GM12878 (cell line): ENCODE measurements around the gene GPR137B. TPM values are rescaled to one million over a fixed set of nuclear protein-coding genes. Genes with fewer than 3 reads are reported as not detected.
A peak's percentile ranks its signal among the peaks of the same experiment; 100 is the strongest.

ENCODE experiments used
- ATAC-seq: fragments of 200-7000 bp; cut with Tn5 transposase; 3 replicates; pipeline ENCODE4 v1.9.1; 2020; ENCODE audit warnings: mild to moderate bottlenecking, moderate library complexity
- BruUV-seq: library from RNA; stranded (reverse); fragments of 400-500 nt; replicated peaks from 2 replicates; lab custom pipeline; 2021; lab: Mats Ljungman, UMichigan
- CTCF ChIA-PET: fragments of 300-600 bp; sonication (Branson Sonifier 250); formaldehyde crosslinking; extraction: SDS; loops from one replicate; lab custom pipeline; 2021; ENCODE audit warnings: inconsistent platforms; lab: Yijun Ruan, JAX
- POLR2A ChIA-PET: fragments of 350-600 bp; formaldehyde crosslinking; extraction: SDS; loops from one replicate; lab custom pipeline; 2021; ENCODE audit warnings: inconsistent platforms; lab: Charles Lee
- RAD21 ChIA-PET: fragments of 300-600 bp; sonication (Branson Sonifier 250); formaldehyde crosslinking; loops from one replicate; lab custom pipeline; 2023; ENCODE audit warnings: antibody characterized with exemption; ENCODE audit not compliant: unreplicated experiment; lab: Charles Lee
- SMC1A ChIA-PET: fragments of 300-600 bp; sonication (Branson Sonifier 250); formaldehyde crosslinking; loops from one replicate; lab custom pipeline; 2023; ENCODE audit not compliant: unreplicated experiment, uncharacterized antibody; lab: Charles Lee
- DNase-seq: peaks from one replicate; pipeline ENCODE4 v3.0.0-alpha.2; 2011; ENCODE audit warnings: low read depth, low spot score
- FAIRE-seq: peaks from 3 replicates; lab custom pipeline; 2011; peaks lifted over from hg19 to GRCh38; lab: Jason Lieb, UNC
- H2AFZ ChIP-seq: 2 replicates; pipeline ENCODE4 v1.6.0; 2011; ENCODE audit warnings: low read depth, low read length, control low read depth; ENCODE audit not compliant: control insufficient read depth
- H3K27ac ChIP-seq: 2 replicates; pipeline ENCODE4 v1.5.1; 2011; ENCODE audit warnings: control low read depth; ENCODE audit not compliant: control insufficient read depth, insufficient read depth
- H3K27me3 ChIP-seq, 2 experiments: replicated peaks in 1 of 2; 2 replicates each; pipeline versions ENCODE4 v1.6.0 to v1.6.1; 2011; ENCODE audit warnings: low read length in 1 of 2; ENCODE audit not compliant: control insufficient read depth in 2 of 2, insufficient read depth in 2 of 2
- H3K36me3 ChIP-seq, 2 experiments: 2 replicates each; pipeline ENCODE4 v1.5.1; 2011; ENCODE audit warnings: low read length in 1 of 2; ENCODE audit not compliant: control insufficient read depth in 2 of 2, insufficient read depth in 2 of 2
- H3K4me1 ChIP-seq: 2 replicates; pipeline ENCODE4 v1.6.1; 2011; ENCODE audit warnings: mild to moderate bottlenecking, low read length, moderate library complexity, mixed read lengths; ENCODE audit not compliant: control insufficient read depth, insufficient read depth
- H3K4me2 ChIP-seq: 2 replicates; pipeline ENCODE4 v1.6.0; 2011; ENCODE audit warnings: control low read depth; ENCODE audit not compliant: control insufficient read depth, insufficient read depth
- H3K4me3 ChIP-seq: fragments of 200-600 bp; sonication (generic); 2 replicates; pipeline ENCODE4 v1.5.1; 2016
- H3K79me2 ChIP-seq: 2 replicates; pipeline ENCODE4 v1.6.0; 2011; ENCODE audit warnings: low read length; ENCODE audit not compliant: control insufficient read depth, insufficient read depth
- H3K9ac ChIP-seq: 2 replicates; pipeline ENCODE4 v1.8.0; 2011; ENCODE audit warnings: low read length, control low read depth, mixed read lengths; ENCODE audit not compliant: control insufficient read depth, insufficient read depth
- H3K9me3 ChIP-seq: replicated peaks from 3 replicates; pipeline ENCODE4 v1.5.1; 2011; ENCODE audit warnings: mild to moderate bottlenecking, low read length; ENCODE audit not compliant: control insufficient read depth, insufficient read depth
- H4K20me1 ChIP-seq: 2 replicates; pipeline ENCODE4 v1.6.0; 2011; ENCODE audit not compliant: control insufficient read depth, insufficient read depth
- EED ChIP-seq: sonication (generic); IDR thresholded peaks from 2 replicates; pipeline ENCODE4 v1.6.1; 2016; ENCODE audit warnings: antibody characterized with exemption, low read depth
- EGR1 ChIP-seq, 2 experiments: IDR thresholded peaks; 1 replicate in 1 of 2; 2 replicates in 1 of 2; pipeline ENCODE4 v1.6.1; 2011 to 2012; ENCODE audit warnings: low read depth in 2 of 2, low read length in 2 of 2, borderline replicate concordance in 1 of 2, mild to moderate bottlenecking in 1 of 2, moderate library complexity in 1 of 2
- FOXK2 ChIP-seq: fragments of 450-650 bp; IDR thresholded peaks from 2 replicates; pipeline ENCODE4 v1.6.1; 2017; ENCODE audit warnings: mild to moderate bottlenecking, moderate library complexity
- IRF5 ChIP-seq: fragments of 450-650 bp; IDR thresholded peaks from 2 replicates; pipeline ENCODE4 v1.6.1; 2017; ENCODE audit warnings: borderline replicate concordance
- NR2C1 ChIP-seq: fragments of 450-650 bp; IDR thresholded peaks from 2 replicates; pipeline ENCODE4 v1.6.1; 2017; ENCODE audit warnings: antibody characterized with exemption, mild to moderate bottlenecking, moderate library complexity
- RBBP5 ChIP-seq: fragments of 200-600 bp; sonication (generic); conservative IDR thresholded peaks from 2 replicates; pipeline ENCODE4 v1.6.1; 2016
- SMARCA5 ChIP-seq: fragments of 450-650 bp; IDR thresholded peaks from 2 replicates; pipeline ENCODE4 v1.6.1; 2017; ENCODE audit warnings: mild to moderate bottlenecking
- SPI1 ChIP-seq: IDR thresholded peaks from 2 replicates; pipeline ENCODE4 v1.6.1; 2011; ENCODE audit warnings: low read depth, mild to moderate bottlenecking, low read length, moderate library complexity, borderline replicate concordance; ENCODE audit not compliant: insufficient read depth
- TCF3 ChIP-seq: IDR thresholded peaks from 2 replicates; pipeline ENCODE4 v1.6.1; 2012; ENCODE audit warnings: low read depth, mild to moderate bottlenecking, low read length, borderline replicate concordance; ENCODE audit not compliant: insufficient read depth
- WGBS: methylation state at CpG from one replicate; pipeline ENCODE4 v1.1.6; 2016; ENCODE audit warnings: low lambda C conversion rate; ENCODE audit not compliant: insufficient replicate concordance, insufficient coverage; ENCODE audit errors: missing lambda C conversion rate; 5-methylcytosine and 5-hydroxymethylcytosine counted together
- in situ Hi-C: fragments of 300-500 bp; cut with MboI; formaldehyde crosslinking; loops from 9 replicates; pipeline ENCODE4 v1.14.3; 2018; ENCODE audit warnings: mixed read lengths
- intact Hi-C: fragments of 100-400 bp; cut with micrococcal nuclease; formaldehyde crosslinking; loops from one replicate; pipeline ENCODE4 v1.14.2; 2022; ENCODE audit not compliant: unreplicated experiment
- polyA plus RNA-seq, 11 experiments: library from polyadenylated mRNA; depleted of rRNA in 4 of 11; unstranded in 6 of 11; stranded (reverse) in 5 of 11; fragments of >200 nt; fragmentation: Nextera tagmentation in 4 of 11; fragmentation: Illumina TruSeq in 1 of 11; extraction: Ambion mirVana in 4 of 11; extraction: Trizol in 1 of 11; gene quantifications; 1 replicate in 1 of 11; 2 replicates in 10 of 11; pipeline versions ENCODE4 v1.2.1 to v1.2.3, GENCODE V29; 2011 to 2016; ENCODE audit warnings: inconsistent platforms in 2 of 11, missing spikeins in 2 of 11, low read depth in 1 of 11
- total RNA-seq, 4 experiments: library from RNA; depleted of rRNA in 3 of 4; stranded (reverse); fragments of >200 nt in 3 of 4; fragmentation: Illumina TruSeq in 1 of 4; extraction: Trizol in 1 of 4; gene quantifications; 2 replicates each; pipeline versions ENCODE4 v1.2.1 to v1.2.3, GENCODE V29; 2013 to 2021
- TF ChIP-seq, protein P1 (sequence below): IDR thresholded peaks from 2 replicates; pipeline ENCODE4 v1.6.1; 2011; ENCODE audit warnings: borderline replicate concordance, low read depth, mild to moderate bottlenecking, moderate library complexity, low read length; ENCODE audit not compliant: insufficient read depth, poor library complexity, severe bottlenecking
- TF ChIP-seq, protein P2 (sequence below): fragments of 150-350 bp; IDR thresholded peaks from 2 replicates; pipeline ENCODE4 v1.6.1; 2014; ENCODE audit warnings: mild to moderate bottlenecking, low read depth, low read length
- TF ChIP-seq, protein P3 (sequence below): IDR thresholded peaks from 2 replicates; pipeline ENCODE4 v1.6.1; 2012; ENCODE audit warnings: low read length, inconsistent platforms
- TF ChIP-seq, protein P4 (sequence below): fragments of 450-650 bp; IDR thresholded peaks from 2 replicates; pipeline ENCODE4 v1.6.1; 2018; ENCODE audit warnings: mild to moderate bottlenecking, low read depth, moderate library complexity; ENCODE audit not compliant: partially characterized antibody

Gene GPR137B
- total and polyA plus RNA-seq, 10 of the 15 experiments (the other 5 are each of a cell fraction or from before 2014, with no cell fraction given), result 5.4 to 20.8 (median 12.5) TPM

DNA sequence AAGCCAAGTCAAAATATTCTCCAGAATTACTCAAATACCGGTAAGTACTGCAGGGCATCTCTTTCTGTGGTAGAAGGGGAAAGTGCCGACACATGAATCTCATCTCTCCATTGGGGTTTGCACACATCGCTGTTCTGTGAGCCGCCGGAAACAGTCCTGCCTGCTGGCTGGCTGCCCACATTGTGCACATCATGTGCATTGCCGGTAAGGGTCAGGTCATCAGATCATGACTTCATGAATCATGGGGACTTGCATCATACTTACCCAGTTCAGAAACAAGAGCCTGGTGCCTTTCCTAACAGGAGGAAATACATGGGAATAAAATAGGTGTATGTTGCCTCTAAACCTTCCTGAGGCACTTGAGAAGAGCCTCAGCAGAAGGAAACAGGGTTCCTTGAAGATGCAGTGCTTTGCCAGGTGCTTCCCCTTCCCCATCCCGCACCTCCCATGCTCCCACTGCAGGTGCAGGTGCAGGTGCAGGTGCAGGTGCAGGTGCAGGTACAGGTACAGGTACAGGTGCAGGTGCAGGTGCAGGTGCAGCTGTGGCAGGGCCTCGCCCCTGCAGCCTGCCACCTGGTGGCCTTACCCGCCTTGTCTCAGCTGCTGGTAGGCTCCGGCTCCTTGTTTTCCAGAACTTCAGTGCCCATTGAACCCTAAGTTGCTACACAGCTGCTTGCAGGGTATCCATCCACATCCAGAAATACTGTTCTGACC lies 26.5 kb downstream of the GPR137B start:
- FAIRE-seq (no peak), ATAC-seq (peak; percentile 17), DNase-seq (no peak)
- Histone ChIP-seq H3K4me1 (peaks cover 3% of the 10 kb centered on the region), H3K36me3 (peaks cover 8 to 9% of the 10 kb centered on the region in 2 experiments), H3K27me3 (no peaks in the 10 kb centered on the region), H3K27ac (no peak overlapping the region), H3K4me3 (no peak overlapping the region), H3K4me2 (no peak overlapping the region), H2AFZ (no peak overlapping the region), H3K9me3 (peaks cover 3% of the 10 kb centered on the region; the same call in 2 of the 3 replicates), H3K9ac (no peak overlapping the region), H4K20me1 (no peaks in the 10 kb centered on the region), H3K79me2 (peaks cover 9% of the 10 kb centered on the region)
- WGBS, result 13% methylated on average over 10 of the region's 10 CpGs
- in situ Hi-C loops, result no loop called here
- ChIA-PET CTCF (interaction anchor here (1.0 kb wide), 1 partner anchor 24 kb away, joined by 3 read pairs; no protein-coding TSS in a partner anchor), RAD21 (no interaction called here), SMC1A (interaction anchor here (1.1 kb wide), 1 partner anchor 56 kb away, joined by 4 read pairs; no protein-coding TSS in a partner anchor), POLR2A (interaction anchor here (1.3 kb wide), 1 partner anchor 120 kb away, joined by 3 read pairs; no protein-coding TSS in a partner anchor)
- BruUV-seq, result no TSS peak
- intact Hi-C loops, result no loop called here
- TF ChIP-seq SPI1 (no peak), RBBP5 (no peak), FOXK2 (no peak), NR2C1 (no peak), SMARCA5 (no peak), IRF5 (no peak), EED (no peak), EGR1 (IDR thresholded peaks at IDR 0.05; ENCODE audit: borderline replicate concordance in 1 of 2, low read depth in 2 of 2, low read length in 2 of 2) (no peak), TCF3 (peak; percentile 91)
- TF ChIP-seq, protein P1, sequence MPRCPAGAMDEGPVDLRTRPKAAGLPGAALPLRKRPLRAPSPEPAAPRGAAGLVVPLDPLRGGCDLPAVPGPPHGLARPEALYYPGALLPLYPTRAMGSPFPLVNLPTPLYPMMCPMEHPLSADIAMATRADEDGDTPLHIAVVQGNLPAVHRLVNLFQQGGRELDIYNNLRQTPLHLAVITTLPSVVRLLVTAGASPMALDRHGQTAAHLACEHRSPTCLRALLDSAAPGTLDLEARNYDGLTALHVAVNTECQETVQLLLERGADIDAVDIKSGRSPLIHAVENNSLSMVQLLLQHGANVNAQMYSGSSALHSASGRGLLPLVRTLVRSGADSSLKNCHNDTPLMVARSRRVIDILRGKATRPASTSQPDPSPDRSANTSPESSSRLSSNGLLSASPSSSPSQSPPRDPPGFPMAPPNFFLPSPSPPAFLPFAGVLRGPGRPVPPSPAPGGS, result peak; percentile 63
- TF ChIP-seq, protein P2, sequence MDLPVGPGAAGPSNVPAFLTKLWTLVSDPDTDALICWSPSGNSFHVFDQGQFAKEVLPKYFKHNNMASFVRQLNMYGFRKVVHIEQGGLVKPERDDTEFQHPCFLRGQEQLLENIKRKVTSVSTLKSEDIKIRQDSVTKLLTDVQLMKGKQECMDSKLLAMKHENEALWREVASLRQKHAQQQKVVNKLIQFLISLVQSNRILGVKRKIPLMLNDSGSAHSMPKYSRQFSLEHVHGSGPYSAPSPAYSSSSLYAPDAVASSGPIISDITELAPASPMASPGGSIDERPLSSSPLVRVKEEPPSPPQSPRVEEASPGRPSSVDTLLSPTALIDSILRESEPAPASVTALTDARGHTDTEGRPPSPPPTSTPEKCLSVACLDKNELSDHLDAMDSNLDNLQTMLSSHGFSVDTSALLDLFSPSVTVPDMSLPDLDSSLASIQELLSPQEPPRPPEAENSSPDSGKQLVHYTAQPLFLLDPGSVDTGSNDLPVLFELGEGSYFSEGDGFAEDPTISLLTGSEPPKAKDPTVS, result no peak
- TF ChIP-seq, protein P3, sequence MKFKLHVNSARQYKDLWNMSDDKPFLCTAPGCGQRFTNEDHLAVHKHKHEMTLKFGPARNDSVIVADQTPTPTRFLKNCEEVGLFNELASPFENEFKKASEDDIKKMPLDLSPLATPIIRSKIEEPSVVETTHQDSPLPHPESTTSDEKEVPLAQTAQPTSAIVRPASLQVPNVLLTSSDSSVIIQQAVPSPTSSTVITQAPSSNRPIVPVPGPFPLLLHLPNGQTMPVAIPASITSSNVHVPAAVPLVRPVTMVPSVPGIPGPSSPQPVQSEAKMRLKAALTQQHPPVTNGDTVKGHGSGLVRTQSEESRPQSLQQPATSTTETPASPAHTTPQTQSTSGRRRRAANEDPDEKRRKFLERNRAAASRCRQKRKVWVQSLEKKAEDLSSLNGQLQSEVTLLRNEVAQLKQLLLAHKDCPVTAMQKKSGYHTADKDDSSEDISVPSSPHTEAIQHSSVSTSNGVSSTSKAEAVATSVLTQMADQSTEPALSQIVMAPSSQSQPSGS, result no peak
- TF ChIP-seq, protein P4, sequence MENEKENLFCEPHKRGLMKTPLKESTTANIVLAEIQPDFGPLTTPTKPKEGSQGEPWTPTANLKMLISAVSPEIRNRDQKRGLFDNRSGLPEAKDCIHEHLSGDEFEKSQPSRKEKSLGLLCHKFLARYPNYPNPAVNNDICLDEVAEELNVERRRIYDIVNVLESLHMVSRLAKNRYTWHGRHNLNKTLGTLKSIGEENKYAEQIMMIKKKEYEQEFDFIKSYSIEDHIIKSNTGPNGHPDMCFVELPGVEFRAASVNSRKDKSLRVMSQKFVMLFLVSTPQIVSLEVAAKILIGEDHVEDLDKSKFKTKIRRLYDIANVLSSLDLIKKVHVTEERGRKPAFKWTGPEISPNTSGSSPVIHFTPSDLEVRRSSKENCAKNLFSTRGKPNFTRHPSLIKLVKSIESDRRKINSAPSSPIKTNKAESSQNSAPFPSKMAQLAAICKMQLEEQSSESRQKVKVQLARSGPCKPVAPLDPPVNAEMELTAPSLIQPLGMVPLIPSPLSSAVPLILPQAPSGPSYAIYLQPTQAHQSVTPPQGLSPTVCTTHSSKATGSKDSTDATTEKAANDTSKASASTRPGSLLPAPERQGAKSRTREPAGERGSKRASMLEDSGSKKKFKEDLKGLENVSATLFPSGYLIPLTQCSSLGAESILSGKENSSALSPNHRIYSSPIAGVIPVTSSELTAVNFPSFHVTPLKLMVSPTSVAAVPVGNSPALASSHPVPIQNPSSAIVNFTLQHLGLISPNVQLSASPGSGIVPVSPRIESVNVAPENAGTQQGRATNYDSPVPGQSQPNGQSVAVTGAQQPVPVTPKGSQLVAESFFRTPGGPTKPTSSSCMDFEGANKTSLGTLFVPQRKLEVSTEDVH, result no peak
